Psoas muscle (tissue), 8 donors: Measurements from ENCODE around the gene ABCA12. TPM values are rescaled to one million over a fixed set of nuclear protein-coding genes. Genes with fewer than 3 reads are reported as not detected.

Experiments used
- ATAC-seq, 4 donors: fragments of 200-7000 bp; cut with Tn5 transposase; one replicate each; pipeline ENCODE4 v1.9.1; 2020; ENCODE audit warnings: moderate library complexity in 3 of 4, mild to moderate bottlenecking in 2 of 4
- DNase-seq, 2 donors: peaks; one replicate each; pipeline ENCODE4 v3.0.0-alpha.2; 2020
- H3K27ac ChIP-seq: fragments of 200-600 bp; one replicate; pipeline ENCODE4 v1.8.0; 2022
- H3K27me3 ChIP-seq, 3 donors: fragments of 200-600 bp in 1 of 3; one replicate each; pipeline versions ENCODE4 v1.6.1 to v1.8.0; 2013 to 2022; ENCODE audit warnings: low read length in 2 of 3, mild to moderate bottlenecking in 2 of 3, moderate library complexity in 1 of 3; ENCODE audit not compliant: insufficient read depth in 3 of 3
- H3K36me3 ChIP-seq, 2 donors: fragments of 200-600 bp in 1 of 2; one replicate each; pipeline versions ENCODE4 v1.6.1 to v1.8.0; 2013 to 2022; ENCODE audit warnings: low read depth in 1 of 2, mild to moderate bottlenecking in 1 of 2, moderate library complexity in 1 of 2; ENCODE audit not compliant: insufficient read depth in 1 of 2
- H3K4me1 ChIP-seq: fragments of 200-600 bp; one replicate; pipeline ENCODE4 v1.8.0; 2022
- H3K4me3 ChIP-seq: fragments of 200-600 bp; one replicate; pipeline ENCODE4 v1.8.0; 2022; ENCODE audit warnings: mild to moderate bottlenecking
- H3K9me3 ChIP-seq: fragments of 200-600 bp; one replicate; pipeline ENCODE4 v1.8.0; 2022
- CTCF ChIP-seq: fragments of 200-600 bp; IDR thresholded peaks from one replicate; pipeline ENCODE4 v1.8.0; 2022; ENCODE audit warnings: antibody characterized with exemption
- WGBS, 3 donors: extraction: QIAGEN DNeasy Blood & Tissue Kit; methylation state at CpG; one replicate each; pipeline versions ENCODE4 v1.1.6 to v1.1.7; 2013; 5-methylcytosine and 5-hydroxymethylcytosine counted together
- intact Hi-C, 2 donors: fragments of 100-400 bp; cut with DNase I; formaldehyde crosslinking; loops; one replicate each; pipeline versions ENCODE4 v1.11.0 to v1.14.2; 2022
- polyA plus RNA-seq, 3 donors: library from polyadenylated mRNA; stranded (reverse); fragments of 200-250 nt; gene quantifications; one replicate each; pipeline ENCODE4 v1.2.3, GENCODE V29; 2013
- total RNA-seq, 4 donors: library from RNA; stranded (reverse); fragmentation: NEBNext Ultra II Directional in 2 of 4; extraction: Animal tissue kit (Norgen Biotek cat#: 25700) in 2 of 4; gene quantifications; one replicate each; pipeline versions ENCODE4 v1.2.1 to v1.2.4, GENCODE V29; 2021 to 2023
- donor health status: healthy with polysubstance abuse.
- donor health status: DM: no; HTN: no; CAD: no; lungs with moderate emphysema.
- donor health status: Bipolar disorder and iron deficiency.
- donor health status: healthy.
- donor health status: DM: yes; HTN: yes; CAD: no.
- donor health status: DM: no; HTN: no; CAD: no.
- donor health status: DM: no; HTN: no; CAD: no.
- donor health status: DM: yes; HTN: yes; CAD: no.

The ABCA12 gene
- total and polyA plus RNA-seq, 7 donors = not detected

GRCh38 chr2:215144106-215144875 is 5.9 kb upstream of the ABCA12 start:
- 79 to 87% (median 82%) methylated on average over 5 of the region's 5 CpGs for WGBS, 3 donors
- no peak for TF ChIP-seq CTCF
- no peak for ATAC-seq

GRCh38 chr2:215143458-215143857 is 5.0 kb upstream of the ABCA12 start:
- intact Hi-C loops = no loop called here
- H3K9me3 ChIP-seq = no peaks in the 10 kb centered on the region
- TF ChIP-seq CTCF = no peak
- H3K4me1 ChIP-seq = no peaks in the 10 kb centered on the region
- no peak overlapping the region for H3K4me3 ChIP-seq
- no peak overlapping the region for H3K27ac ChIP-seq
- H3K36me3 ChIP-seq = no peaks in the 10 kb centered on the region
- no peaks in the 10 kb centered on the region for H3K27me3 ChIP-seq
- DNase-seq = no peak
- ATAC-seq = no peak

More at GRCh38 chr2:215144106-215144875, 5.9 kb upstream of the ABCA12 start:
- no peak for DNase-seq
- intact Hi-C loops = no loop called here
- no peaks in the 10 kb centered on the region for H3K9me3 ChIP-seq
- H3K36me3 ChIP-seq = no peaks in the 10 kb centered on the region
- H3K4me1 ChIP-seq = no peaks in the 10 kb centered on the region
- H3K4me3 ChIP-seq = no peak overlapping the region
- no peak overlapping the region for H3K27ac ChIP-seq
- H3K27me3 ChIP-seq = no peaks in the 10 kb centered on the region

GRCh38 chr2:215141706-215142105 is 3.3 kb upstream of the ABCA12 start:
- Histone ChIP-seq H3K36me3 (no peaks in the 10 kb centered on the region), H3K27ac (no peak overlapping the region), H3K4me3 (no peak overlapping the region), H3K4me1 (no peaks in the 10 kb centered on the region), H3K9me3 (no peaks in the 10 kb centered on the region), H3K27me3 (no peaks in the 10 kb centered on the region)
- no peak for ATAC-seq
- no peak for DNase-seq
- WGBS, 3 donors = 85 to 93% (median 88%) methylated on average over 2 of the region's 2 CpGs
- intact Hi-C loops = no loop called here
- no peak for TF ChIP-seq CTCF

DNA sequence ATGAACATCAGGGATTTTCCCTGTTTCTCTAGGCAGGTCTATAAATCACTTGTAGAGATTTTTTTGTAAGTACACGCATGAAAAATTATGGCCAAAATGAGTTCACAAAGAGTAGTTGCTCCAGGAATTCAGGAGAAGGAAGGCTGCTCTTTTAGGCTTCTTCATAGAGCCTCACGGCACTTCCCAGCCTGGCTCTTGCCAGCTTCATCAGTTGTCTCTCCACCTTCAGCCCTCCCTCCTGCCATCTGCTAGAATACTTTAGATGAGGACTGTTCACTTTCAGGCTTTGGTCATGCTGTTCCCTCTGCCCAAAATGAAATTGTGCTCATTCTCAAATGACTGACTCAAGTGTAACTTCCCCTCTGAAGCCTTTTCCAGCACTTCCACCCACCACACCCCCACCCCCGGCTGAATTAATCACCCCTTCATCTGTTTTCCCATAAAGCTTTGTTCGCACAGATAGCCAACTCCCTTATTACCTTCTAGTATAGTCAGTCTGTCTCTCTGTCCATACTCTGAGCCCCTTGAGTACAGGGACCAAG is 1.8 kb upstream of the ABCA12 start:
- no peak for TF ChIP-seq CTCF
- H3K36me3 ChIP-seq = no peaks in the 10 kb centered on the region
- intact Hi-C loops = no loop called here
- no peak for ATAC-seq
- H3K4me3 ChIP-seq = no peak overlapping the region
- H3K9me3 ChIP-seq = no peaks in the 10 kb centered on the region
- H3K27ac ChIP-seq = no peak overlapping the region
- 47 to 58% (median 57%) methylated on average over 4 of the region's 4 CpGs for WGBS, 3 donors
- DNase-seq = no peak
- H3K27me3 ChIP-seq = no peaks in the 10 kb centered on the region
- no peaks in the 10 kb centered on the region for H3K4me1 ChIP-seq
